GM12878 (cell line): ENCODE results near the gene KLF15. TPM values are rescaled to one million over a fixed set of nuclear protein-coding genes. Genes with fewer than 3 reads are reported as not detected.

ENCODE experiments used
- ATAC-seq: fragments of 200-7000 bp; cut with Tn5 transposase; 3 replicates; pipeline ENCODE4 v1.9.1; 2020; ENCODE audit warnings: mild to moderate bottlenecking, moderate library complexity
- BruUV-seq: library from RNA; stranded (reverse); fragments of 400-500 nt; replicated peaks from 2 replicates; lab custom pipeline; 2021; lab: Mats Ljungman, UMichigan
- CTCF ChIA-PET: fragments of 300-600 bp; sonication (Branson Sonifier 250); formaldehyde crosslinking; extraction: SDS; loops from one replicate; lab custom pipeline; 2021; ENCODE audit warnings: inconsistent platforms; lab: Yijun Ruan, JAX
- POLR2A ChIA-PET: fragments of 350-600 bp; formaldehyde crosslinking; extraction: SDS; loops from one replicate; lab custom pipeline; 2021; ENCODE audit warnings: inconsistent platforms; lab: Charles Lee
- RAD21 ChIA-PET: fragments of 300-600 bp; sonication (Branson Sonifier 250); formaldehyde crosslinking; loops from one replicate; lab custom pipeline; 2023; ENCODE audit warnings: antibody characterized with exemption; ENCODE audit not compliant: unreplicated experiment; lab: Charles Lee
- SMC1A ChIA-PET: fragments of 300-600 bp; sonication (Branson Sonifier 250); formaldehyde crosslinking; loops from one replicate; lab custom pipeline; 2023; ENCODE audit not compliant: unreplicated experiment, uncharacterized antibody; lab: Charles Lee
- DNase-seq: peaks from one replicate; pipeline ENCODE4 v3.0.0-alpha.2; 2011; ENCODE audit warnings: low read depth, low spot score
- FAIRE-seq: peaks from 3 replicates; lab custom pipeline; 2011; peaks lifted over from hg19 to GRCh38; lab: Jason Lieb, UNC
- H2AFZ ChIP-seq: 2 replicates; pipeline ENCODE4 v1.6.0; 2011; ENCODE audit warnings: low read depth, low read length, control low read depth; ENCODE audit not compliant: control insufficient read depth
- H3K27ac ChIP-seq: 2 replicates; pipeline ENCODE4 v1.5.1; 2011; ENCODE audit warnings: control low read depth; ENCODE audit not compliant: control insufficient read depth, insufficient read depth
- H3K27me3 ChIP-seq, 2 experiments: replicated peaks in 1 of 2; 2 replicates each; pipeline versions ENCODE4 v1.6.0 to v1.6.1; 2011; ENCODE audit warnings: low read length in 1 of 2; ENCODE audit not compliant: control insufficient read depth in 2 of 2, insufficient read depth in 2 of 2
- H3K36me3 ChIP-seq, 2 experiments: 2 replicates each; pipeline ENCODE4 v1.5.1; 2011; ENCODE audit warnings: low read length in 1 of 2; ENCODE audit not compliant: control insufficient read depth in 2 of 2, insufficient read depth in 2 of 2
- H3K4me1 ChIP-seq: 2 replicates; pipeline ENCODE4 v1.6.1; 2011; ENCODE audit warnings: mild to moderate bottlenecking, low read length, moderate library complexity, mixed read lengths; ENCODE audit not compliant: control insufficient read depth, insufficient read depth
- H3K4me2 ChIP-seq: 2 replicates; pipeline ENCODE4 v1.6.0; 2011; ENCODE audit warnings: control low read depth; ENCODE audit not compliant: control insufficient read depth, insufficient read depth
- H3K4me3 ChIP-seq: fragments of 200-600 bp; sonication (generic); 2 replicates; pipeline ENCODE4 v1.5.1; 2016
- H3K79me2 ChIP-seq: 2 replicates; pipeline ENCODE4 v1.6.0; 2011; ENCODE audit warnings: low read length; ENCODE audit not compliant: control insufficient read depth, insufficient read depth
- H3K9ac ChIP-seq: 2 replicates; pipeline ENCODE4 v1.8.0; 2011; ENCODE audit warnings: low read length, control low read depth, mixed read lengths; ENCODE audit not compliant: control insufficient read depth, insufficient read depth
- H3K9me3 ChIP-seq: replicated peaks from 3 replicates; pipeline ENCODE4 v1.5.1; 2011; ENCODE audit warnings: mild to moderate bottlenecking, low read length; ENCODE audit not compliant: control insufficient read depth, insufficient read depth
- H4K20me1 ChIP-seq: 2 replicates; pipeline ENCODE4 v1.6.0; 2011; ENCODE audit not compliant: control insufficient read depth, insufficient read depth
- BACH1 ChIP-seq: fragments of 450-650 bp; IDR thresholded peaks from 2 replicates; pipeline ENCODE4 v1.6.1; 2017; ENCODE audit warnings: mild to moderate bottlenecking, borderline replicate concordance
- ETV6 ChIP-seq, 2 experiments: fragments of 450-650 bp in 1 of 2; IDR thresholded peaks in 1 of 2; conservative IDR thresholded peaks in 1 of 2; 2 replicates each; pipeline ENCODE4 v1.6.1; 2014; ENCODE audit warnings: antibody characterized with exemption in 1 of 2, borderline replicate concordance in 1 of 2, low read depth in 1 of 2, mild to moderate bottlenecking in 1 of 2, moderate library complexity in 1 of 2
- FOXM1 ChIP-seq: IDR thresholded peaks from 2 replicates; pipeline ENCODE4 v1.6.1; 2012; ENCODE audit warnings: low read depth, mild to moderate bottlenecking, inconsistent platforms, low read length, moderate library complexity
- JUND ChIP-seq: IDR thresholded peaks from 2 replicates; pipeline ENCODE4 v1.6.1; 2012; ENCODE audit warnings: low read depth, mild to moderate bottlenecking, low read length, improper control_type of control experiment, moderate library complexity
- MEF2B ChIP-seq: fragments of 450-650 bp; IDR thresholded peaks from 2 replicates; pipeline ENCODE4 v1.6.1; 2018; ENCODE audit warnings: mild to moderate bottlenecking, moderate library complexity; ENCODE audit not compliant: partially characterized antibody, poor library complexity, severe bottlenecking
- NFIC ChIP-seq: IDR thresholded peaks from 2 replicates; pipeline ENCODE4 v1.6.1; 2012; ENCODE audit warnings: low read depth, mild to moderate bottlenecking, inconsistent platforms, low read length, moderate library complexity
- NR2F1 ChIP-seq: fragments of 450-650 bp; conservative IDR thresholded peaks from 2 replicates; pipeline ENCODE4 v1.6.1; 2017; ENCODE audit warnings: mild to moderate bottlenecking
- RFX5 ChIP-seq: IDR thresholded peaks from 2 replicates; pipeline ENCODE4 v1.6.1; 2011; ENCODE audit warnings: low read depth, low read length, improper control_type of control experiment
- SREBF1 ChIP-seq: IDR thresholded peaks from 2 replicates; pipeline ENCODE4 v1.6.1; 2012; ENCODE audit warnings: mild to moderate bottlenecking, low read length
- USF2 ChIP-seq: IDR thresholded peaks from 2 replicates; pipeline ENCODE4 v1.6.1; 2011; ENCODE audit warnings: low read depth, low read length, improper control_type of control experiment, borderline replicate concordance
- ZNF687 ChIP-seq: fragments of 450-650 bp; IDR thresholded peaks from 2 replicates; pipeline ENCODE4 v1.6.1; 2017; ENCODE audit warnings: mild to moderate bottlenecking, moderate library complexity
- ZSCAN29 ChIP-seq: fragments of 450-650 bp; IDR thresholded peaks from 2 replicates; pipeline ENCODE4 v1.6.1; 2017; ENCODE audit warnings: mild to moderate bottlenecking, moderate library complexity
- WGBS: methylation state at CpG from one replicate; pipeline ENCODE4 v1.1.6; 2016; ENCODE audit warnings: low lambda C conversion rate; ENCODE audit not compliant: insufficient replicate concordance, insufficient coverage; ENCODE audit errors: missing lambda C conversion rate; 5-methylcytosine and 5-hydroxymethylcytosine counted together
- in situ Hi-C: fragments of 300-500 bp; cut with MboI; formaldehyde crosslinking; loops from 9 replicates; pipeline ENCODE4 v1.14.3; 2018; ENCODE audit warnings: mixed read lengths
- intact Hi-C: fragments of 100-400 bp; cut with micrococcal nuclease; formaldehyde crosslinking; loops from one replicate; pipeline ENCODE4 v1.14.2; 2022; ENCODE audit not compliant: unreplicated experiment
- polyA plus RNA-seq, 11 experiments: library from polyadenylated mRNA; depleted of rRNA in 4 of 11; unstranded in 6 of 11; stranded (reverse) in 5 of 11; fragments of >200 nt; fragmentation: Nextera tagmentation in 4 of 11; fragmentation: Illumina TruSeq in 1 of 11; extraction: Ambion mirVana in 4 of 11; extraction: Trizol in 1 of 11; gene quantifications; 1 replicate in 1 of 11; 2 replicates in 10 of 11; pipeline versions ENCODE4 v1.2.1 to v1.2.3, GENCODE V29; 2011 to 2016; ENCODE audit warnings: inconsistent platforms in 2 of 11, missing spikeins in 2 of 11, low read depth in 1 of 11
- total RNA-seq, 4 experiments: library from RNA; depleted of rRNA in 3 of 4; stranded (reverse); fragments of >200 nt in 3 of 4; fragmentation: Illumina TruSeq in 1 of 4; extraction: Trizol in 1 of 4; gene quantifications; 2 replicates each; pipeline versions ENCODE4 v1.2.1 to v1.2.3, GENCODE V29; 2013 to 2021

The KLF15 gene
- total and polyA plus RNA-seq, 10 of the 15 experiments (the other 5 are each of a cell fraction or from before 2014, with no cell fraction given) = 0.15 TPM; not detected in 9

- TF ChIP-seq ZNF687 = no peak
- TF ChIP-seq NR2F1 = no peak
- no peak for TF ChIP-seq NFIC
These were observed 5.3 kb downstream of the KLF15 start (continued) for GRCh38 chr3:126351771-126352475.

GRCh38 chr3:126351086-126351770 is 6.0 kb downstream of the KLF15 start:
- ChIA-PET POLR2A (no interaction called here), SMC1A (no interaction called here)
- intact Hi-C loops = no loop called here
- Histone ChIP-seq H3K4me3 (no peak overlapping the region), H3K79me2 (no peaks in the 10 kb centered on the region), H4K20me1 (no peaks in the 10 kb centered on the region), H3K4me2 (no peak overlapping the region), H3K9me3 (no peaks in the 10 kb centered on the region)
- FAIRE-seq = no peak
- ATAC-seq = no peak
- TF ChIP-seq JUND = no peak
- no peak for TF ChIP-seq RFX5
- TF ChIP-seq ZSCAN29 = no peak
- no peak for TF ChIP-seq MEF2B
- no peak for TF ChIP-seq BACH1
- TF ChIP-seq SREBF1 = no peak
- no peak for TF ChIP-seq ETV6 (conservative IDR thresholded peaks at IDR 0.05 in 1 of 2, IDR thresholded peaks at IDR 0.05 in 1 of 2; ENCODE audit: borderline replicate concordance in 1 of 2, low read depth in 1 of 2)
- no peak for TF ChIP-seq FOXM1
- no peak for TF ChIP-seq USF2
- TF ChIP-seq, all 136 proteins: peak for 0
- H3K9ac ChIP-seq = no peak overlapping the region
- peaks cover 2 to 8% of the 10 kb centered on the region in 2 experiments; a peak in 2 of 4 replicates for H3K27me3 ChIP-seq
- no peak overlapping the region for H2AFZ ChIP-seq
- CTCF ChIA-PET = no interaction called here
- RAD21 ChIA-PET = no interaction called here
- H3K4me1 ChIP-seq = no peaks in the 10 kb centered on the region
- in situ Hi-C loops = no loop called here
- no TSS peak for BruUV-seq
- no peak overlapping the region for H3K27ac ChIP-seq
- DNase-seq = no peak
- no peaks in the 10 kb centered on the region for H3K36me3 ChIP-seq
- 41% methylated on average over 10 of the region's 10 CpGs for WGBS
